ENCODE data around the gene SEMA3A.

The SEMA3A gene

GRCh38 chr7:84134169-84134568 lies 60.4 kb downstream of the SEMA3A start:
- Histone ChIP-seq H2AFZ (ENCODE audit: low read depth, low read length, severe bottlenecking) (no peak overlapping the region), H3F3A (ENCODE audit: insufficient read depth) (no peaks in the 10 kb centered on the region), H3K9me3 (ENCODE audit: insufficient read depth, low read length) (no peaks in the 10 kb centered on the region), H3K27ac (ENCODE audit: low read depth, low read length) (no peak overlapping the region), H3K9ac (ENCODE audit: low read length) (no peak overlapping the region), H3K36me3 (ENCODE audit: low read length) (no peaks in the 10 kb centered on the region), H3K4me2 (ENCODE audit: low read depth, low read length, poor library complexity, severe bottlenecking) (no peak overlapping the region), H3K9me2 (replicated peaks; ENCODE audit: insufficient read depth, low read length) (no peaks in the 10 kb centered on the region), H4K20me1 (ENCODE audit: low read depth, low read length) (no peaks in the 10 kb centered on the region; the same call in 1 of the 2 replicates), H3K27me3 (ENCODE audit: low read length) (no peaks in the 10 kb centered on the region), H3K4me3 (ENCODE audit: insufficient read depth, low read length, poor library complexity, severe bottlenecking) (no peak overlapping the region), H3K79me2 (ENCODE audit: insufficient read depth, low read length) (no peaks in the 10 kb centered on the region)
- TF ChIP-seq CTCF (IDR thresholded peaks at IDR 0.05; ENCODE audit: insufficient read depth, low read length, poor library complexity, severe bottlenecking) (no peak), EZH2phosphoT487 (conservative IDR thresholded peaks at IDR 0.05; ENCODE audit: low read length) (no peak)

GRCh38 chr7:84125654-84126053 lies 68.9 kb downstream of the SEMA3A start:
- Histone ChIP-seq H3K27ac (ENCODE audit: low read depth, low read length) (no peak overlapping the region), H3K79me2 (ENCODE audit: insufficient read depth, low read length) (no peaks in the 10 kb centered on the region)

GRCh38 chr7:84123965-84124547 lies 70.5 kb downstream of the SEMA3A start:
- Histone ChIP-seq H3K36me3 (ENCODE audit: low read length) (no peaks in the 10 kb centered on the region), H3K4me3 (ENCODE audit: insufficient read depth, low read length, poor library complexity, severe bottlenecking) (no peak overlapping the region), H3K27me3 (ENCODE audit: low read length) (no peaks in the 10 kb centered on the region), H3K9ac (ENCODE audit: low read length) (no peak overlapping the region), H3F3A (ENCODE audit: insufficient read depth) (no peaks in the 10 kb centered on the region), H3K79me2 (ENCODE audit: insufficient read depth, low read length) (no peaks in the 10 kb centered on the region), H3K27ac (ENCODE audit: low read depth, low read length) (no peak overlapping the region), H3K9me2 (replicated peaks; ENCODE audit: insufficient read depth, low read length) (no peaks in the 10 kb centered on the region), H3K4me2 (ENCODE audit: low read depth, low read length, poor library complexity, severe bottlenecking) (no peak overlapping the region), H2AFZ (ENCODE audit: low read depth, low read length, severe bottlenecking) (no peak overlapping the region), H3K9me3 (ENCODE audit: insufficient read depth, low read length) (no peaks in the 10 kb centered on the region), H4K20me1 (ENCODE audit: low read depth, low read length) (no peaks in the 10 kb centered on the region)
- TF ChIP-seq CTCF (IDR thresholded peaks at IDR 0.05; ENCODE audit: insufficient read depth, low read length, poor library complexity, severe bottlenecking): no peak
- no peak for TF ChIP-seq EZH2phosphoT487 (conservative IDR thresholded peaks at IDR 0.05; ENCODE audit: low read length)

More at GRCh38 chr7:84125654-84126053, 68.9 kb downstream of the SEMA3A start:
- no peak overlapping the region for H3K9ac ChIP-seq (ENCODE audit: low read length)
- TF ChIP-seq CTCF (IDR thresholded peaks at IDR 0.05; ENCODE audit: insufficient read depth, low read length, poor library complexity, severe bottlenecking) (no peak), EZH2phosphoT487 (conservative IDR thresholded peaks at IDR 0.05; ENCODE audit: low read length) (no peak)
- no peaks in the 10 kb centered on the region for H3K27me3 ChIP-seq (ENCODE audit: low read length)
- H3K4me3 ChIP-seq (ENCODE audit: insufficient read depth, low read length, poor library complexity, severe bottlenecking): no peak overlapping the region
- no peak overlapping the region for H3K4me2 ChIP-seq (ENCODE audit: low read depth, low read length, poor library complexity, severe bottlenecking)
- no peaks in the 10 kb centered on the region for H3K9me3 ChIP-seq (ENCODE audit: insufficient read depth, low read length)
- no peaks in the 10 kb centered on the region for H3F3A ChIP-seq (ENCODE audit: insufficient read depth)
- H4K20me1 ChIP-seq (ENCODE audit: low read depth, low read length): no peaks in the 10 kb centered on the region
- no peak overlapping the region for H2AFZ ChIP-seq (ENCODE audit: low read depth, low read length, severe bottlenecking)
- H3K36me3 ChIP-seq (ENCODE audit: low read length): no peaks in the 10 kb centered on the region
- no peaks in the 10 kb centered on the region for H3K9me2 ChIP-seq (replicated peaks; ENCODE audit: insufficient read depth, low read length)

Data from SU-DHL-6 (cell line).